Upper lobe of left lung (tissue), 4 donors: ENCODE measurements around the gene MYBBP1A.

ENCODE experiments used
- CTCF ChIP-seq, 6 experiments: fragments of 450-650 bp in 4 of 6; fragments of 200-600 bp in 2 of 6; sonication (generic) in 2 of 6; IDR thresholded peaks; one replicate each; pipeline ENCODE4 v1.5.1; 2016 to 2019; ENCODE audit warnings: antibody characterized with exemption in 6 of 6
- POLR2A ChIP-seq, 4 donors: fragments of 450-650 bp; IDR thresholded peaks; one replicate each; pipeline ENCODE4 v1.5.1; 2016 to 2017; ENCODE audit warnings: antibody characterized with exemption in 4 of 4, mild to moderate bottlenecking in 2 of 4

DNA sequence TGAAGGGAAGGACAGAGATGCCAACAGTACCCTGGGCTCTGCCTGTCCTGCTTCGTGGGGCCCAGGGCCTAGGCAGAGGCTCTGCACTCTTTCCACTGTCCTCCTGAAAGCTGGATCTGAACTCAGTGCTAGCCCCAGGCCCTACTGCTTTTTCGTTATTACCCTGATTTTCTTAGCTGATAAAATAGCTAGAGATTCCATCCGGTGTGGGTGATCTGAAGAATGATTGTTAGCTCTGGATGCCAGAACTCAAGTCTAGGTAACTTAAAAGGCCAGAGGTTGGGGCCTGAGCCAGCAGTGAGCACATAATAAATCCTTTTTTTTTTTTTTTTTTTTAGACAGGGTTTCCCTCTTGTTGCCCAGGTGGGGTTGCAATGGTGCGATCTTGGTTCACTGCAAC lies 1.8 kb upstream of the MYBBP1A start:
- TF ChIP-seq CTCF (IDR thresholded peaks at IDR 0.05) (no peak), POLR2A (IDR thresholded peaks at IDR 0.05) (no peak)
